Fibroblast of the aortic adventitia (primary cell): Measurements from ENCODE around the gene SFXN5. TPM values are rescaled to one million over a fixed set of nuclear protein-coding genes. Genes with fewer than 3 reads are reported as not detected.

Experiments used
- DNase-seq: peaks from one replicate; pipeline ENCODE4 v3.0.0-alpha.2; 2010; ENCODE audit warnings: low read depth
- H3K4me3 ChIP-seq: 2 replicates; pipeline ENCODE4 v1.5.1; 2011; ENCODE audit warnings: low read depth, mild to moderate bottlenecking, control low read depth, low read length, moderate library complexity
- CTCF ChIP-seq: IDR thresholded peaks from 2 replicates; pipeline ENCODE4 v1.5.1; 2011; ENCODE audit warnings: mild to moderate bottlenecking, low read length, control low read depth, inconsistent platforms; ENCODE audit not compliant: insufficient read depth
- total RNA-seq: library from RNA; depleted of rRNA; stranded (reverse); fragments of >200 nt; gene quantifications from 2 replicates; pipeline ENCODE4 v1.2.3, GENCODE V29; 2012; ENCODE audit warnings: low replicate concordance

Gene SFXN5
- total RNA-seq, 1 donor: 19.0 TPM

- DNase-seq: no peak
- no peak for TF ChIP-seq CTCF
- H3K4me3 ChIP-seq: no peak overlapping the region
Observed at GRCh38 chr2:73059106-73059505, 12.4 kb downstream of the SFXN5 start.

GRCh38 chr2:73054980-73055379, 16.5 kb downstream of the SFXN5 start:
- no peak overlapping the region for H3K4me3 ChIP-seq
- DNase-seq: no peak
- no peak for TF ChIP-seq CTCF

- no peak overlapping the region for H3K4me3 ChIP-seq
- no peak for TF ChIP-seq CTCF
- DNase-seq: peak; percentile 57
Observed at GRCh38 chr2:73053316-73054114, 18.0 kb downstream of the SFXN5 start.

GRCh38 chr2:73050121-73050545, 21.4 kb downstream of the SFXN5 start:
- no peak for TF ChIP-seq CTCF
- H3K4me3 ChIP-seq: no peak overlapping the region
- no peak for DNase-seq

- no peak for TF ChIP-seq CTCF
- H3K4me3 ChIP-seq: no peak overlapping the region
- DNase-seq: no peak
Observed at GRCh38 chr2:73043929-73044832, 27.3 kb downstream of the SFXN5 start.

- TF ChIP-seq CTCF: no peak
- no peak for DNase-seq
- H3K4me3 ChIP-seq: no peak overlapping the region
Observed at GRCh38 chr2:73043276-73043675, 28.2 kb downstream of the SFXN5 start.
